Uterus (tissue), 2 donors: ENCODE data around the gene AUTS2.

Source experiments
- POLR2A ChIP-seq, 2 donors: fragments of 450-650 bp; IDR thresholded peaks; one replicate each; pipeline ENCODE4 v1.6.1; 2016; ENCODE audit warnings: antibody characterized with exemption in 2 of 2, mild to moderate bottlenecking in 1 of 2, moderate library complexity in 1 of 2
- TF ChIP-seq, protein P1 (sequence below), 4 experiments: fragments of 200-600 bp in 2 of 4; fragments of 450-650 bp in 2 of 4; sonication (generic) in 2 of 4; IDR thresholded peaks; one replicate each; pipeline ENCODE4 v1.5.1; 2016 to 2019; ENCODE audit warnings: antibody characterized with exemption in 4 of 4, mild to moderate bottlenecking in 2 of 4, moderate library complexity in 1 of 4

DNA sequence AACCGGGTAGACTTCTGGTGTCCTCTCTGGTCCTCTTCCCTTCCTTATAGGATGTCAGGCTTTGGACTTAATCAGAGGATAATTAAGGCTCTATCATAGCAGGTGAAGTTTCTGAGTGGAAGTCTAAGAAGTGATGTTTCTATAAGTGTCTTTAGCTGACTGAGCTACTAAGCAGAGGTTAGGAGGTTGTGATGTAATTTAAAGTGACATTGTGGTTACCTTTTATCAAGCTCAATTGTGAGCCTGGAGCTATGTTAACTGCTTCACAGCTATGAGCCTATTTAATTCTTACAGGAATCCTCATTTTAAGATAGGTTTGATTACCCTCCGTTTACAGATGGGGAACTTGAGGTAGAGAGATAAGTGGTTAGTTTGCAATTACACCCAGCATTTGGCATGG lies 365.1 kb downstream of the AUTS2 start:
- TF ChIP-seq, protein P1, sequence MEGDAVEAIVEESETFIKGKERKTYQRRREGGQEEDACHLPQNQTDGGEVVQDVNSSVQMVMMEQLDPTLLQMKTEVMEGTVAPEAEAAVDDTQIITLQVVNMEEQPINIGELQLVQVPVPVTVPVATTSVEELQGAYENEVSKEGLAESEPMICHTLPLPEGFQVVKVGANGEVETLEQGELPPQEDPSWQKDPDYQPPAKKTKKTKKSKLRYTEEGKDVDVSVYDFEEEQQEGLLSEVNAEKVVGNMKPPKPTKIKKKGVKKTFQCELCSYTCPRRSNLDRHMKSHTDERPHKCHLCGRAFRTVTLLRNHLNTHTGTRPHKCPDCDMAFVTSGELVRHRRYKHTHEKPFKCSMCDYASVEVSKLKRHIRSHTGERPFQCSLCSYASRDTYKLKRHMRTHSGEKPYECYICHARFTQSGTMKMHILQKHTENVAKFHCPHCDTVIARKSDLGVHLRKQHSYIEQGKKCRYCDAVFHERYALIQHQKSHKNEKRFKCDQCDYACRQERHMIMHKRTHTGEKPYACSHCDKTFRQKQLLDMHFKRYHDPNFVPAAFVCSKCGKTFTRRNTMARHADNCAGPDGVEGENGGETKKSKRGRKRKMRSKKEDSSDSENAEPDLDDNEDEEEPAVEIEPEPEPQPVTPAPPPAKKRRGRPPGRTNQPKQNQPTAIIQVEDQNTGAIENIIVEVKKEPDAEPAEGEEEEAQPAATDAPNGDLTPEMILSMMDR (IDR thresholded peaks at IDR 0.05) = no peak
- TF ChIP-seq POLR2A (IDR thresholded peaks at IDR 0.05) = no peak
